ENCODE data around the gene BAMBI.

BAMBI gene

GRCh38 chr10:28678687-28679457 lies 1.6 kb downstream of the BAMBI start (continued):
- TF ChIP-seq SETDB1 (IDR thresholded peaks at IDR 0.05; ENCODE audit: insufficient read length, low read length) (no peak), PATZ1 (tag by site-specific recombination; IDR thresholded peaks at IDR 0.05) (no peak; the same call in none of the 2 replicates), TRIM28 (IDR thresholded peaks at IDR 0.05; ENCODE audit: borderline replicate concordance, low read length) (no peak; the same call in 1 of the 2 replicates), ZNF639 (tag by site-specific recombination; IDR thresholded peaks at IDR 0.05) (peak; percentile 77), ZNF362 (tag by site-specific recombination; IDR thresholded peaks at IDR 0.05) (peak; percentile 44; the same call in 1 of the 2 replicates), ZNF184 (tag by site-specific recombination; IDR thresholded peaks at IDR 0.05) (no peak), ZNF138 (tag by site-specific recombination; IDR thresholded peaks at IDR 0.05; ENCODE audit: borderline replicate concordance) (no peak), ZBTB7A (tag by site-specific recombination; IDR thresholded peaks at IDR 0.05; ENCODE audit: low read depth) (no peak), ZNF596 (tag by site-specific recombination; IDR thresholded peaks at IDR 0.05) (peak; percentile 61; the same call in 1 of the 2 replicates), ZNF660 (tag by site-specific recombination; IDR thresholded peaks at IDR 0.05) (peak; percentile 70; the same call in 1 of the 2 replicates), ZNF132 (tag by site-specific recombination; IDR thresholded peaks at IDR 0.05; ENCODE audit: borderline replicate concordance) (no peak), MZF1 (tag by site-specific recombination; IDR thresholded peaks at IDR 0.05; ENCODE audit: borderline replicate concordance) (peak; percentile 97), GLIS1 (tag by site-specific recombination; IDR thresholded peaks at IDR 0.05) (peak; percentile 85), PRDM2 (tag by site-specific recombination; IDR thresholded peaks at IDR 0.05; ENCODE audit: borderline replicate concordance) (no peak), ATF2 (tag by site-specific recombination; IDR thresholded peaks at IDR 0.05; ENCODE audit: low read depth) (peak; percentile 55; the same call in 1 of the 2 replicates), ZNF488 (tag by site-specific recombination; IDR thresholded peaks at IDR 0.05) (no peak), ZBTB6 (tag by site-specific recombination; IDR thresholded peaks at IDR 0.05) (no peak), ZNF324 (tag by site-specific recombination; IDR thresholded peaks at IDR 0.05) (no peak), ZNF24 (tag by site-specific recombination; IDR thresholded peaks at IDR 0.05) (peak; percentile 73), ZNF529 (tag by site-specific recombination; IDR thresholded peaks at IDR 0.05; ENCODE audit: insufficient replicate concordance) (no peak)
